DMS153 treated with DMSO at 0.1 percent for 48 hours (cell line): Measurements from ENCODE around the gene LCA5.
A peak's percentile ranks its signal among the peaks of the same experiment; 100 is the strongest.
"Not testable (repeated sequence)": the region's sequence is repeated elsewhere in the genome, so short reads cannot be mapped to it uniquely, and the experiment has no call there.

Experiments
- DNase-seq: peaks from one replicate; lab custom pipeline; 2025; ENCODE audit not compliant: unreplicated experiment; lab: John Stamatoyannopoulos, UW

The LCA5 gene

GRCh38 chr6:79538106-79538971 is 1.1 kb upstream of the LCA5 start:
- peak; percentile 36 for DNase-seq

DNA sequence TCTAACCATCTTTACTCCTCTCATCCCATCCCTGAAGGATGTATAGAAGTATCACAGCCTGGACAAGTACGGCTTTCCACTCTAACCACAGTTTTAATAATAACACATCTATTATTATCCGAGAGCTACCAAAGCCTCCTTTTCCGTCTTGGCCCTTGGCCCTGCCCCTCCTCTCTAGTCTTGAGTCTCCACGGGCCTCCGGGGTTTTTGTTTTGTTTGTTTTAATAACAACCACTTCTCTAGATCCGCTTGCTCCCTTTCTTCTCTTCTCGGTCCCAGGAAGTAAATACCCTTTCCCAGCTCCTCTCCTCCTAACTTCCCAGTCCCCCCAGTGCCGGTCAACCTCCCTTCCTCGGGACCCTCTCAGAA is 661 bp downstream of the LCA5 start:
- no peak for DNase-seq

GRCh38 chr6:79529567-79529966 is 7.7 kb downstream of the LCA5 start:
- not testable (repeated sequence) for DNase-seq

- no peak for DNase-seq
Measured at GRCh38 chr6:79526897-79527296, 10.3 kb downstream of the LCA5 start.

DNA sequence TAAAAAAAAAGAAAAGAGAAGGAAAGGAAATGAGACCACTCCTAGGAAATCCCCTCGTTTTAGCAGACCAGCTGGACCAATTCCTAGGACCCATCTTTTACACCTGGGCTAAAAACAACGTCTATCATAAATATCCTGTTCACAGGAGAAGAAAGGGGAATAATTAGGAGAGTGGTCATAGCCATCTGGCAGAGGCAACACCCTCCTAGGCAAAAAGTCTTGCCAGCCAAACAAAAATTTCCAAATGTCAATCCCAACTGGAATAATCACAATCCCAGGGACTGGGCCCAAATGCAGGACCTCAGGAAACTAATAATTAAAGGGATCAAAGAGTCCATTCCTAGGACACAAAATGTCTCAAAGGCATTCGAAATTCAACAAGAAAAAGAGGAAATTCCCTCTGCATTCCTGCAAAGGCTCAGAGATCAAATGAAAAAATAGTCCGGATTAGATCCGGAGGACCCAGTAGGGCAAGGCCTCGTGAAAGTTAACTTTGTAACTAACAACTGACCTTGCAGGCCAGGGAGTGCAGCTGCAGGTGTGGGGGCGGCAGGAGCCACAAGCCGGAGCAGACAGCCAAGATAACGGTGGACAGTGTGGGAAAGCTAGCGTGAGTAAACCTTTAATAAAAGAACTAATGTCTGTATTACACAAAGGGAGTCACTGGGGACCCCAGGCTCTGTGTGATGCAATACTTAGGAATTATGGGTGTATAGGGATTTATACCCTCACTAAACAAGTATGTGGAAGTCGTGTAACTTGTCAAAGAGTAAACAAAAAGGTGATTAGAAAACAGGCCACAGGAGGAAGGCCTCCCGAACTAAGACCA is 11.7 kb downstream of the LCA5 start:
- no peak for DNase-seq

GRCh38 chr6:79524065-79524464 is 13.2 kb downstream of the LCA5 start:
- no peak for DNase-seq

DNA sequence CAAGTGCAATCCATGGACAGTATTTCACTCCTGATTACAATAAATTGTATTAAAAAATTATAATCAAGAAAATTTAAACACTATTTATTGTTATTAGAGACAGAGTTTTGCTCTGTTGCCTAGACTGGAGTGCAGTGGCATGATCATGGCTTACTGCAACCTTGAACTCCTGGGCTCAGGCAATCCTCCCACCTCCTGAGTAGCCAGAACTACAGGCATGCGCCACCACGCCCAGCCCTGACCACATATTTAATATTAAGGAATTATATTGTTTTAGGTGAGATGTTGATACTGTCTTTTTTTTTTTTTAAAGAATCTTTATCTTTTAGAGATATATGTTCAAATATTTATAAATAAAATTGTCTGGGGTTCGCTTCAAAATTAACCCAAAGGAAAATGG is 14.6 kb downstream of the LCA5 start:
- no peak for DNase-seq

- no peak for DNase-seq
Measured at GRCh38 chr6:79520534-79520933, 16.7 kb downstream of the LCA5 start.

- no peak for DNase-seq
Measured at GRCh38 chr6:79518842-79519241, 18.4 kb downstream of the LCA5 start.

GRCh38 chr6:79515436-79515835 is 21.8 kb downstream of the LCA5 start:
- DNase-seq = no peak

DNA sequence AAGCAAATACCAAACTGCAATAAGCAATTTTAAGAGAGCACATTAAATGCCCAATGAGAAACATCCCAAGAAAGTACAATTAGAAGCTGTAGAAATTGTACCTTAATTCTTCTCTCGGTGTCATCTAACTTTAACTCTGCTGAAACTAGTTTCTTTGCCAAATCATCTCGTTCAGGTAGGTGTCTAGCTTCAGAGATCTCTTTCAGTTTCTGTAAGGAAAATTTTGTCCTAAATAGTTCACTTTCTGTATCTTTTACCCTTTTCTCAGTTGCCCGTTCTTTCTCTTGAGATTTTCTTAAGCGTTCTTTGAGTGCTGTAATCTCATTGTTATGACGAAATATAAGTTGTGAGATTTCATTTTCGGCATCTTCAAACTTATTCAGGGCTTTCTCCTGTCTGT is 24.1 kb downstream of the LCA5 start:
- DNase-seq = no peak

DNA sequence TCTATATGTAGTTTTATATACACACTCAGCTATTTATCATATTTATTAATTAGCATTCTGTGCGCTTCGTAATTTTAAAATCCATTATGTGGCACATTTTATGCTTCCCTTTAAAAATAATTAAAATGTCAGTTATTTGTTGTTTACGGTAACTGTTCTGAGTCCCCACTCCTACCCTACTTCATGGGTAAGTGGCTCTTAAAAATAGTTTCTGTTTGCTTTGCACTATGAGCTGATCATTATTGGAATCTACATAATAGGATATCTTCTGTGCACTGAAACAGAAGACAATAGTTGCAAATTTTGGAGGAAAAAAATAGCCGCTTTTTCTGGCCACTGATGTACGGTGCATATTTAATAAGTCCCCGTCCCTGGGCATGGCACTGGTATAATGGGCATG is 25.2 kb downstream of the LCA5 start:
- DNase-seq = no peak

- no peak for DNase-seq
Measured at GRCh38 chr6:79510707-79511106, 26.5 kb downstream of the LCA5 start.

DNA sequence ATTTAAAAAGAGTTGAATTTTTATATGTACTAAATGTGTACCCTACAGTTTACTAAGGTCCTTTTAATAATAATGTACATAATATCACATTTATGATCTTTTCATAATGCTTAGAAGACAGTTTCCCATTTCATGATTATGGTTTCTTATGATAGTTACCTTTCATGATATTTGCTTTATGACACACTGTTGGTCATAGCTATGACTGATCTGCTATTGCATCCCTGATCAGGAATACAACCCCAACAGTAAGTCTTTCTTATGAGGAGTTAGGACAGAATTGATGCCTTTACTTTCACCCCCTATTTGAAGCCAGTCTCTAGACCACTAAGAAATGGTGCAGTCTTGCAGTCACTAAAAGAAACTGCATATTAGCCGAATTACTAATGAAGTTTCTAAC is 31.0 kb downstream of the LCA5 start:
- DNase-seq = no peak

- DNase-seq = no peak
Measured at GRCh38 chr6:79504372-79504771, 32.9 kb downstream of the LCA5 start.

DNA sequence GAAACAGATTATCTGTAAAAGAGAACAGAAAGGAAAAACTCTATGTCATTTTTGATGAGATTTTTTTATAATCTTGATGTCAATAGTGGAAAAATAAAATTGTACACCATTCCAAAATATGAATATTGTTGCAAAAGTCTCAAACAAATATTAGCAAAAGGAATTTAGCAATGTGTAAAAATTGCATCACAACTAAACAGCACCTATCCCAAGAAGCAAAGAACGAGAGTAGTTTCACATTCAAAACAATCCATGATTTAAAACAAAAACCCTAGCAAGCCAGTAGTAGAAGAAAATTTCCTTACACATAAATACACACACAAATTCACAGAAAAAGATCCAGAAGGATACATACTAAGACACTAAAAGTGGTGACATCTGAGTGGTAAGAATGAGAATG is 38.4 kb downstream of the LCA5 start:
- DNase-seq = no peak

DNA sequence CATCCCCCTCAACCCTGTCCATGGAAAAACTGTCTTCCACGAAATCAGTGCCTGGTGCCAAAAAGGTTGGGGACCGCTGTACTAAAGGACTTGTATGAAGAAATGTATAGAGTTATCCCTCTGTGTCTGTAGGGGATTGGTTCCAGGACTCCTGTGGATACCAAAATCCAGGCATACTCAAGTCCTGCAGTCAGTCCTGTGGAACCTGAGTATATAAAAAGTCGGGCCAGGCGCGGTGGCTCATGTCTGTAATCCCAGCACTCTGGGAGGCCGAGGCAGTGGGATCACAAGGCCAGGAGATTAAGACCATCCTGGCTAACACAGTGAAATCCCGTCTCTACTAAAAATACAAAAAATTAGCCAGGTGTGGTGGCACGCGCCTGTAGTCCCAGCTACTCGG is 42.0 kb downstream of the LCA5 start:
- no peak for DNase-seq

GRCh38 chr6:79494841-79495240 is 42.4 kb downstream of the LCA5 start:
- no peak for DNase-seq

DNA sequence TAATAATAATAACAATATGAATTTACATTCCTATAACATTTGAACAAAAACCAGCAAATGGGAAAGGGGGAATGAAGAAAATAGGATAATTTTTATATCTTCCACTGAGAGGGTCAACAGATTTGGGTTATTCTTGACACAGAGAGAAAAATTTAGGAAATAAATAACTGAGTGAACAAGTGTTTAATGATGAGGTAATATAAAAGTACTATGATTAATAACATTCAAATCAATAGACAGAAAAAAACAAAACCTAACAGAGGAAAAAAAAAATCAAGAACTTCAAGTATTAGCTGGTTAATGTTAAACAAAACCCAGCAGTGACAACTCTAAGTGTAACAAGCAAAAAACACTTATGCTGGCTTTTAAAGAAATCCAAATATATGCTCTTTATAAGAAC is 66.5 kb downstream of the LCA5 start:
- DNase-seq = no peak

GRCh38 chr6:79469376-79470246 is 67.6 kb downstream of the LCA5 start:
- DNase-seq = no peak

DNA sequence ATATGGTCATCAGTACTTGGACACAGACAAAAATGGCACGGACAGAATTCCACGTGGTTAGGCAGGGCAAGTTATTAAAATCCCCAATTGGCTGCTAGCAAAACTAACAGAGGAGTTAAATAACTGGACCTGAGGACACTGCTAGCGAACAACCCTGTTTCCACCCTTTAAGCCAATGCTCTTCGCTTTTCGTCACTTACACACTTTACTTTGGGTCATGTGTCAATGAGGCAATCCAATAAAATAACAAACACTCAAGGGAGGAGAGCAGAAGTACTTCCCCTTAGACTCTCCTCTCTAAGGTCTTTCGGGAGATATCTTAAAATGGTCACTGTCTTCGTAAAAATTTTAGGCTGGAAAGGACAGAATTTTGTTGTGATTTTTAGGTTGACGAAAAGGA is 68.6 kb downstream of the LCA5 start:
- DNase-seq = no peak
